Mesothelial cell of epicardium (in vitro differentiated cells): ENCODE data around the gene SLC35A4. TPM values are rescaled to one million over a fixed set of nuclear protein-coding genes. Genes with fewer than 3 reads are reported as not detected.

Experiments
- DNase-seq, 2 experiments: peaks; one replicate each; pipeline ENCODE4 v3.0.0; 2021; ENCODE audit warnings: low spot score in 2 of 2; ENCODE audit not compliant: unreplicated experiment in 2 of 2
- H3K27ac Mint-ChIP-seq: 2 replicates; pipeline ENCODE4 v1.8.0; 2021; ENCODE audit warnings: mixed read lengths
- H3K27me3 Mint-ChIP-seq: 2 replicates; pipeline ENCODE4 v1.8.0; 2021; ENCODE audit warnings: low read depth, mixed read lengths
- H3K36me3 Mint-ChIP-seq: 2 replicates; pipeline ENCODE4 v1.8.0; 2021; ENCODE audit warnings: mixed read lengths
- H3K4me1 Mint-ChIP-seq: 2 replicates; pipeline ENCODE4 v1.8.0; 2021; ENCODE audit warnings: mixed read lengths
- H3K4me3 Mint-ChIP-seq: 2 replicates; pipeline ENCODE4 v1.8.0; 2021; ENCODE audit warnings: mild to moderate bottlenecking, moderate library complexity, mixed read lengths
- H3K9me3 Mint-ChIP-seq: 2 replicates; pipeline ENCODE4 v1.8.0; 2021; ENCODE audit warnings: mixed read lengths
- CTCF ChIP-seq: fragments of 200-600 bp; sonication (generic); IDR thresholded peaks from one replicate; pipeline ENCODE4 v1.5.0; 2021; ENCODE audit warnings: antibody characterized with exemption; ENCODE audit not compliant: unreplicated experiment
- total RNA-seq: library from RNA; stranded (reverse); gene quantifications from 3 replicates; pipeline ENCODE4 v1.2.1, GENCODE V29; 2021

SLC35A4 gene
- total RNA-seq, 1 donor from 2014 or later: 61.5 TPM

GRCh38 chr5:140545606-140546005 lies 19.0 kb upstream of the SLC35A4 start:
- H3K36me3 Mint-ChIP-seq: peaks cover 25% of the 10 kb centered on the region
- peaks cover 19% of the 10 kb centered on the region for H3K4me1 Mint-ChIP-seq
- H3K4me3 Mint-ChIP-seq: no peak overlapping the region
- H3K9me3 Mint-ChIP-seq: no peaks in the 10 kb centered on the region
- no peak overlapping the region for H3K27ac Mint-ChIP-seq
- TF ChIP-seq CTCF: no peak
- no peaks in the 10 kb centered on the region for H3K27me3 Mint-ChIP-seq
- DNase-seq: no peak

GRCh38 chr5:140546851-140547507 lies 17.6 kb upstream of the SLC35A4 start:
- Mint-ChIP-seq H3K4me1 (peaks cover 19% of the 10 kb centered on the region), H3K27me3 (no peaks in the 10 kb centered on the region)
- DNase-seq: no peak

GRCh38 chr5:140547508-140548299 lies 16.9 kb upstream of the SLC35A4 start, which contains the start of gene EIF4EBP3:
TSS of gene EIF4EBP3 (plus strand) at chr5:140547662. CDS start at chr5:140547738, 76 bp downstream.
- H3K27me3 Mint-ChIP-seq: no peaks in the 10 kb centered on the region
- peaks cover 19% of the 10 kb centered on the region for H3K4me1 Mint-ChIP-seq
- no peaks in the 10 kb centered on the region for H3K9me3 Mint-ChIP-seq
- H3K27ac Mint-ChIP-seq: peak within 1 kb of the TSS; percentile 85
- H3K4me3 Mint-ChIP-seq: peak within 1 kb of the TSS; percentile 64
- peaks cover 18% of the 10 kb centered on the region for H3K36me3 Mint-ChIP-seq
- DNase-seq: peak; percentile 86 to 95
- TF ChIP-seq CTCF: peak; percentile 63

More at GRCh38 chr5:140546851-140547507, 17.6 kb upstream of the SLC35A4 start:
- Mint-ChIP-seq H3K9me3 (no peaks in the 10 kb centered on the region), H3K36me3 (peaks cover 20% of the 10 kb centered on the region), H3K27ac (peak overlapping the region; percentile 85), H3K4me3 (peak overlapping the region; percentile 64)
- no peak for TF ChIP-seq CTCF

- no peak for DNase-seq
- H3K27me3 Mint-ChIP-seq: no peaks in the 10 kb centered on the region
- no peak for TF ChIP-seq CTCF
- H3K4me3 Mint-ChIP-seq: peak overlapping the region; percentile 64
- H3K36me3 Mint-ChIP-seq: peaks cover 21% of the 10 kb centered on the region
- peaks cover 19% of the 10 kb centered on the region for H3K4me1 Mint-ChIP-seq
- peak overlapping the region; percentile 85 for H3K27ac Mint-ChIP-seq
- no peaks in the 10 kb centered on the region for H3K9me3 Mint-ChIP-seq
Observed at GRCh38 chr5:140548300-140548688, 16.3 kb upstream of the SLC35A4 start.

- H3K4me1 Mint-ChIP-seq: peaks cover 19% of the 10 kb centered on the region
- no peaks in the 10 kb centered on the region for H3K9me3 Mint-ChIP-seq
- no peaks in the 10 kb centered on the region for H3K27me3 Mint-ChIP-seq
- TF ChIP-seq CTCF: no peak
- H3K27ac Mint-ChIP-seq: peak overlapping the region; percentile 85
- no peak overlapping the region for H3K4me3 Mint-ChIP-seq
- DNase-seq: no peak
- peaks cover 20% of the 10 kb centered on the region for H3K36me3 Mint-ChIP-seq
Observed at GRCh38 chr5:140548791-140549190, 15.8 kb upstream of the SLC35A4 start.
